ENCODE results near the gene DDX10. TPM values are rescaled to one million over a fixed set of nuclear protein-coding genes. Genes with fewer than 3 reads are reported as not detected.

Gene DDX10
- polyA plus RNA-seq, 1 donor from 2014 or later, result 15.9 TPM

GRCh38 chr11:108914211-108914610 is 249.3 kb downstream of the DDX10 start:
- Histone ChIP-seq H3K9me3 (ENCODE audit: low read length) (no peaks in the 10 kb centered on the region), H3K79me2 (replicated peaks; ENCODE audit: insufficient read depth, low read length) (no peaks in the 10 kb centered on the region), H3K27me3 (ENCODE audit: insufficient read depth, low read depth, low read length) (no peaks in the 10 kb centered on the region), H3K9me2 (ENCODE audit: insufficient read depth, low read length) (no peaks in the 10 kb centered on the region), H3K4me2 (ENCODE audit: low read length) (no peak overlapping the region), H4K20me1 (ENCODE audit: insufficient read depth) (no peaks in the 10 kb centered on the region), H3K36me3 (ENCODE audit: insufficient read depth, low read length) (no peaks in the 10 kb centered on the region), H3K4me3 (ENCODE audit: low read length) (no peak overlapping the region), H3F3A (ENCODE audit: insufficient read depth, low read length, poor library complexity, severe bottlenecking) (no peaks in the 10 kb centered on the region), H2AFZ (ENCODE audit: low read depth, low read length) (no peak overlapping the region), H3K27ac (ENCODE audit: low read length) (no peak overlapping the region), H3K9ac (ENCODE audit: low read length) (no peak overlapping the region)
- TF ChIP-seq EP300 (conservative IDR thresholded peaks at IDR 0.05; ENCODE audit: poor library complexity, severe bottlenecking) (no peak), RAD21 (conservative IDR thresholded peaks at IDR 0.05) (no peak), SMC3 (conservative IDR thresholded peaks at IDR 0.05; ENCODE audit: poor library complexity) (no peak), TAF1 (IDR thresholded peaks at IDR 0.05; ENCODE audit: low read depth) (no peak), POLR2AphosphoS5 (IDR thresholded peaks at IDR 0.05) (no peak), EZH2 (IDR thresholded peaks at IDR 0.05; ENCODE audit: borderline replicate concordance, insufficient read depth, low read length, poor library complexity, severe bottlenecking) (no peak), MXI1 (conservative IDR thresholded peaks at IDR 0.05; ENCODE audit: poor library complexity, severe bottlenecking) (no peak)
- TF ChIP-seq, protein P1, sequence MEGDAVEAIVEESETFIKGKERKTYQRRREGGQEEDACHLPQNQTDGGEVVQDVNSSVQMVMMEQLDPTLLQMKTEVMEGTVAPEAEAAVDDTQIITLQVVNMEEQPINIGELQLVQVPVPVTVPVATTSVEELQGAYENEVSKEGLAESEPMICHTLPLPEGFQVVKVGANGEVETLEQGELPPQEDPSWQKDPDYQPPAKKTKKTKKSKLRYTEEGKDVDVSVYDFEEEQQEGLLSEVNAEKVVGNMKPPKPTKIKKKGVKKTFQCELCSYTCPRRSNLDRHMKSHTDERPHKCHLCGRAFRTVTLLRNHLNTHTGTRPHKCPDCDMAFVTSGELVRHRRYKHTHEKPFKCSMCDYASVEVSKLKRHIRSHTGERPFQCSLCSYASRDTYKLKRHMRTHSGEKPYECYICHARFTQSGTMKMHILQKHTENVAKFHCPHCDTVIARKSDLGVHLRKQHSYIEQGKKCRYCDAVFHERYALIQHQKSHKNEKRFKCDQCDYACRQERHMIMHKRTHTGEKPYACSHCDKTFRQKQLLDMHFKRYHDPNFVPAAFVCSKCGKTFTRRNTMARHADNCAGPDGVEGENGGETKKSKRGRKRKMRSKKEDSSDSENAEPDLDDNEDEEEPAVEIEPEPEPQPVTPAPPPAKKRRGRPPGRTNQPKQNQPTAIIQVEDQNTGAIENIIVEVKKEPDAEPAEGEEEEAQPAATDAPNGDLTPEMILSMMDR (IDR thresholded peaks at IDR 0.05; ENCODE audit: poor library complexity, severe bottlenecking), result no peak
- TF ChIP-seq, protein P2, sequence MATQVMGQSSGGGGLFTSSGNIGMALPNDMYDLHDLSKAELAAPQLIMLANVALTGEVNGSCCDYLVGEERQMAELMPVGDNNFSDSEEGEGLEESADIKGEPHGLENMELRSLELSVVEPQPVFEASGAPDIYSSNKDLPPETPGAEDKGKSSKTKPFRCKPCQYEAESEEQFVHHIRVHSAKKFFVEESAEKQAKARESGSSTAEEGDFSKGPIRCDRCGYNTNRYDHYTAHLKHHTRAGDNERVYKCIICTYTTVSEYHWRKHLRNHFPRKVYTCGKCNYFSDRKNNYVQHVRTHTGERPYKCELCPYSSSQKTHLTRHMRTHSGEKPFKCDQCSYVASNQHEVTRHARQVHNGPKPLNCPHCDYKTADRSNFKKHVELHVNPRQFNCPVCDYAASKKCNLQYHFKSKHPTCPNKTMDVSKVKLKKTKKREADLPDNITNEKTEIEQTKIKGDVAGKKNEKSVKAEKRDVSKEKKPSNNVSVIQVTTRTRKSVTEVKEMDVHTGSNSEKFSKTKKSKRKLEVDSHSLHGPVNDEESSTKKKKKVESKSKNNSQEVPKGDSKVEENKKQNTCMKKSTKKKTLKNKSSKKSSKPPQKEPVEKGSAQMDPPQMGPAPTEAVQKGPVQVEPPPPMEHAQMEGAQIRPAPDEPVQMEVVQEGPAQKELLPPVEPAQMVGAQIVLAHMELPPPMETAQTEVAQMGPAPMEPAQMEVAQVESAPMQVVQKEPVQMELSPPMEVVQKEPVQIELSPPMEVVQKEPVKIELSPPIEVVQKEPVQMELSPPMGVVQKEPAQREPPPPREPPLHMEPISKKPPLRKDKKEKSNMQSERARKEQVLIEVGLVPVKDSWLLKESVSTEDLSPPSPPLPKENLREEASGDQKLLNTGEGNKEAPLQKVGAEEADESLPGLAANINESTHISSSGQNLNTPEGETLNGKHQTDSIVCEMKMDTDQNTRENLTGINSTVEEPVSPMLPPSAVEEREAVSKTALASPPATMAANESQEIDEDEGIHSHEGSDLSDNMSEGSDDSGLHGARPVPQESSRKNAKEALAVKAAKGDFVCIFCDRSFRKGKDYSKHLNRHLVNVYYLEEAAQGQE (IDR thresholded peaks at IDR 0.05; ENCODE audit: borderline replicate concordance), result no peak

GRCh38 chr11:108914981-108915380 is 250.1 kb downstream of the DDX10 start:
- Histone ChIP-seq H3K9me2 (ENCODE audit: insufficient read depth, low read length) (no peaks in the 10 kb centered on the region), H3K36me3 (ENCODE audit: insufficient read depth, low read length) (no peaks in the 10 kb centered on the region), H3K27ac (ENCODE audit: low read length) (no peak overlapping the region)

GRCh38 chr11:108915666-108916065 is 250.8 kb downstream of the DDX10 start:
- Histone ChIP-seq H3K9me3 (ENCODE audit: low read length) (no peaks in the 10 kb centered on the region), H3K79me2 (replicated peaks; ENCODE audit: insufficient read depth, low read length) (no peaks in the 10 kb centered on the region), H3K4me3 (ENCODE audit: low read length) (no peak overlapping the region), H3F3A (ENCODE audit: insufficient read depth, low read length, poor library complexity, severe bottlenecking) (no peaks in the 10 kb centered on the region), H3K27ac (ENCODE audit: low read length) (no peak overlapping the region), H3K9me2 (ENCODE audit: insufficient read depth, low read length) (no peaks in the 10 kb centered on the region), H3K4me2 (ENCODE audit: low read length) (no peak overlapping the region), H2AFZ (ENCODE audit: low read depth, low read length) (no peak overlapping the region), H4K20me1 (ENCODE audit: insufficient read depth) (no peaks in the 10 kb centered on the region), H3K9ac (ENCODE audit: low read length) (no peak overlapping the region), H3K27me3 (ENCODE audit: insufficient read depth, low read depth, low read length) (no peaks in the 10 kb centered on the region), H3K36me3 (ENCODE audit: insufficient read depth, low read length) (no peaks in the 10 kb centered on the region)
- TF ChIP-seq, protein P2 (IDR thresholded peaks at IDR 0.05; ENCODE audit: borderline replicate concordance), result no peak
- no peak for TF ChIP-seq EZH2 (IDR thresholded peaks at IDR 0.05; ENCODE audit: borderline replicate concordance, insufficient read depth, low read length, poor library complexity, severe bottlenecking)
- no peak for TF ChIP-seq MXI1 (conservative IDR thresholded peaks at IDR 0.05; ENCODE audit: poor library complexity, severe bottlenecking)
- TF ChIP-seq SMC3 (conservative IDR thresholded peaks at IDR 0.05; ENCODE audit: poor library complexity), result no peak
- TF ChIP-seq POLR2AphosphoS5 (IDR thresholded peaks at IDR 0.05), result no peak
- TF ChIP-seq, protein P1 (IDR thresholded peaks at IDR 0.05; ENCODE audit: poor library complexity, severe bottlenecking), result no peak
- no peak for TF ChIP-seq RAD21 (conservative IDR thresholded peaks at IDR 0.05)
- TF ChIP-seq TAF1 (IDR thresholded peaks at IDR 0.05; ENCODE audit: low read depth), result no peak
- TF ChIP-seq EP300 (conservative IDR thresholded peaks at IDR 0.05; ENCODE audit: poor library complexity, severe bottlenecking), result no peak

More at GRCh38 chr11:108914981-108915380, 250.1 kb downstream of the DDX10 start:
- TF ChIP-seq SMC3 (conservative IDR thresholded peaks at IDR 0.05; ENCODE audit: poor library complexity) (no peak), POLR2AphosphoS5 (IDR thresholded peaks at IDR 0.05) (no peak), RAD21 (conservative IDR thresholded peaks at IDR 0.05) (no peak)
- no peaks in the 10 kb centered on the region for H3K79me2 ChIP-seq (replicated peaks; ENCODE audit: insufficient read depth, low read length)
- no peak overlapping the region for H3K4me3 ChIP-seq (ENCODE audit: low read length)
- no peak overlapping the region for H3K4me2 ChIP-seq (ENCODE audit: low read length)
- H3K27me3 ChIP-seq (ENCODE audit: insufficient read depth, low read depth, low read length), result no peaks in the 10 kb centered on the region
- H3K9me3 ChIP-seq (ENCODE audit: low read length), result no peaks in the 10 kb centered on the region
- H4K20me1 ChIP-seq (ENCODE audit: insufficient read depth), result no peaks in the 10 kb centered on the region
- H2AFZ ChIP-seq (ENCODE audit: low read depth, low read length), result no peak overlapping the region
- H3F3A ChIP-seq (ENCODE audit: insufficient read depth, low read length, poor library complexity, severe bottlenecking), result no peaks in the 10 kb centered on the region
- H3K9ac ChIP-seq (ENCODE audit: low read length), result no peak overlapping the region
